HG02759 (cell line): ENCODE measurements around the gene MAP3K14.
"Not testable (repeated sequence)": the region's sequence is repeated elsewhere in the genome, so short reads cannot be mapped to it uniquely, and the experiment has no call there.

Source experiments
- ATAC-seq: cut with Tn5 transposase; IDR thresholded peaks from one replicate; pipeline ENCODE4 v1.9.1; 2021; ENCODE audit warnings: mild to moderate bottlenecking, moderate library complexity; ENCODE audit not compliant: unreplicated experiment

MAP3K14 gene

DNA sequence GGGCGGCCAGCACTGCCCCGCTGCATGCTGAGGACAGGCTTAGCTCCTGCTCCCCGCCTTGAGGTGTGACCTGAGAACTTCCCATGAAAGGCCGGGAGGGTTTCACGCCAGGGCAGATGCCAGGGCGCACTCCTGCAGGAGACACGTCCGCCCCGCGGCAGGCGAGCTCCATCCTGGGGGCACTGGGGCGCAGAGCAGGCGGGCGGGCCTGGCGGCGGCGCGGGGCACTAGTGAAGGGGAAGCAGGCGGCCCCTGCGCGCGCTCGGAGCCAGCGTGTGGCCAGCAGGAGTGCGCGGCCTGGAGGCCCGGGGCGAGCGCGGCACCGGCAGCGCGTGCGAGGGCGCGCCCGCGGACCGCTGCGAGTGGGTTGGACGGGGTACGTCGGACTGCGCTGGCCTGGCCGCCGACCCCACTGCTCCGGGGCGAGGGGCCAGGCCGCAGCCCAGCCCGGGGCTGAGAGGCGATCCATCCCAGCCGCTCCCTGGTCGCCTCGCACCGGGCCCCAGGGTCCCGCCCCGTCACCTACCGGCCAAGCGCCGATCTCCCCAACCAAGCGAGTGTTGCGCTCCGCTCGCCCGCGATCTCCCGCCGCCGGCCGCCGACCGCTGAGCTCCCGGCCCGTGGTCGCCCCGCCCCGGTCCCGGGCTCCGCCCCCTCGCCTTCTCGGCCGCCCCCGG lies at the start of gene MAP3K14:
MAP3K14 (minus strand) TSS at position 587 of the 677 bp plus-strand sequence. CDS start 26,275 bp downstream, outside the sequence.
- peak; percentile 20 for ATAC-seq

DNA sequence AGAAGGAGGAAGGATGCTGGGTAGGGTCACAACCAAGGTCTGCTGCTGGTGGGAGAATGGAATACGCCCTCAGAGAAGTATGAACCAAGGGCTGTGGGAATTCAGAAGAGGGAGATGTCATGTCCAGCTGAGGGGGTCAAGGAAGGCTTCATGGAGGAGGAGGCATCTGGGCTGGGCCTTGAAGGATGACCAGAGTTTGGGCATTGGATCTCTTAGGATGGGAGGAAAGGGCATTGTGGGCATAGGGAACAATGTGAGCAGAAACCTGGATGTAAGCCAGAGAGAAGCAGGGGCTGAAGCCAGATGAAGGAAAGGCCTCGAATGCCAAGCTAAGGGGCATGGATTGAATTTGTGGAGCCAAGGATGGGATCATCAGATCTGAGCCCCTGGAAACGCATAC lies 49.2 kb upstream of the MAP3K14 start:
- no peak for ATAC-seq

DNA sequence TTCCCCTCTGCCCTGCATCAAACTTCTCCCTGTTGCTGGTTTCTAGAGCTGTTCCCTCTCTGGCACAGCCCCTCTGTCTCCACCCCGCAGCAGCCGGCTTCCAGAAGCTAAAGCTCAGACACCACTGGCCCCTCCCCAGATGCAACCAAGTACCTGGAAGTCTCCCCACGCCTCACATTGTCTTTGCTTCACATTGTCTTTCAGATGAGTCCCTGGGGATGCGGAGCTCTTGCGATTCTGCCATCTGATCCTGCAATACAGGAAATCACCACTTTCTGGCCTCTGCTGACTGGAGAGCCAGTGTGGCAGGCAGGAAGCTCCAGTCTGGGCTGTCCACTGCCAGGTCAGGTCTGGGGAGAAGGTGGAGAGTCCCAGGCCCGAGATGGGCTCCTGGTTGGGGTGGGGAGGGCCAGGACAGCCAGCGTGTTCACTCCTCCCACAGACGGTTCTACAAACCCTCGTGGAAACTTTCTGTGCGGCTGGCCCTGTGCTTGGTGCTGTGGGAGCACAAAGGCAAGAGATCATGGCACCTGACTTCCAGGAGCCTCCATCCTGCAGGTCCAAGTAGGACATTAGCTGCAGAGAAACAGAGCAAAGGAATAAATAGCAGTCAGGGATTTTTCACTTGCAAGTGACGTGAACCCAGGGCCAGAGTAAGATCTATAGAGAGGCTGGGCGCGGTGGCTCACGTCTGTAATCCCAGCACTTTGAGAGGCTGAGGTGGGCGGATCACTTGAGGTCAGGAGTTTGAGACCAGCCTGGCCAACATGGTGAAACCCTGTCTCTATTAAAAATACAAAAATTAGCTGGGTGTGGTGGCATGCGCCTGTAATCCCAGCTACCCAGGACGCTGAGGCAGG lies 47.9 kb upstream of the MAP3K14 start:
- ATAC-seq, result no peak

DNA sequence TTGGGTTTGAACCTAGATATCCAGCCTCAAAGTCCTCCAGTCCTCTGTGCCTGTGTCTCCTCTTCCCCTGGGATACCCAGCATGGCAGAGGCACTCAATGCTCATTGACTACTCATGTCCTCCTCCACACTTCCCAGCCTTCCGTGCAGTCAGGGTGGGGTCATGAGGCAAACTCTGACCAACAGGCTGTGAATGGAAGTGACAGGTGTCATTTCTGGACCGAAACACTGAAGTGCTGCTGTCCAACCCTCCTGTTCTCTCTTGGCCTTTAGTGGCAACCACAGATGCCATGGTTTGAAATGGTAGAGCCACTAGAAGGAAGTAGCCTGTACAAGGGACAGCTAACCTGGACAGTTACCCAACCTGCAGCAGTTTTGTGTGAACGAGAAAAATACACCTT lies 46.7 kb upstream of the MAP3K14 start:
- no peak for ATAC-seq

DNA sequence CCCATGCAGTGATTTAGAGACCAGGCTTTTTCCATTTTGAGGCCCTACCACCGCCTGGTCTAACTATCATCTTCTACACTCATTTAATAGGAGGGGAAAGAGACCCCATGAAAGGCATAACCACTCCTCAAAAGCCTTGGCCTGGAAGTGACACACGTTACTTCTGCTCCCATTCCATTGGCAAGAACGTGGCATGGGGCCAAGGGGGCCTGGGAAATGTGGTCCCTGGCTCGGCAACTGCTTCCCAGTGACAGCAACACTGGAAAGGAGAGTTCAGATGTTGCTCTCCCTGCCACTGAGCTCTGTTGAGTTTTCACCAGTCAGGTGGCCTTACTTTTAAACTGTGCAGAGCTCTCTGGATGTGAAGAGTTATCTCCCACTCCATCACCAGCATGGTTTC lies 45.2 kb upstream of the MAP3K14 start:
- no peak for ATAC-seq

DNA sequence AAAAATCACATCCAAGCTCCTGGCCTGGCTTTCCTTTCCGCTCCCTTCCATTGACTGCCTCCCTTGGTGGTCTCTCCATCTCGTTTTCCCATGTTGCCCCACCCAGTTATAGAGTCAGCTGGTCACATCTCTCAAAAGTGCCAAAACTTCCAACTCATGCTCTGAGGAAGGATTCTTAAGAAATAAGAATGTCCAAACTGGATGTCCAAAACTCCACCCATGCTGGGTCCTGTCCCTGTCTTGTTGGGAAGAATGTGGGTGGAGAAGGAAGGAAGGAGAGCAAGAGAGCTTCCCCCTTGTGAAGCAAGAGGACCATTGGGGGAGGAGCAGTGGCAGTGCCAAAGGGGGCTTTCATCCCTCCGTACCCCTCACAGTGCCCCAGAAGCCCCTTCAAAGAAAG lies 44.6 kb upstream of the MAP3K14 start:
- ATAC-seq, result no peak

DNA sequence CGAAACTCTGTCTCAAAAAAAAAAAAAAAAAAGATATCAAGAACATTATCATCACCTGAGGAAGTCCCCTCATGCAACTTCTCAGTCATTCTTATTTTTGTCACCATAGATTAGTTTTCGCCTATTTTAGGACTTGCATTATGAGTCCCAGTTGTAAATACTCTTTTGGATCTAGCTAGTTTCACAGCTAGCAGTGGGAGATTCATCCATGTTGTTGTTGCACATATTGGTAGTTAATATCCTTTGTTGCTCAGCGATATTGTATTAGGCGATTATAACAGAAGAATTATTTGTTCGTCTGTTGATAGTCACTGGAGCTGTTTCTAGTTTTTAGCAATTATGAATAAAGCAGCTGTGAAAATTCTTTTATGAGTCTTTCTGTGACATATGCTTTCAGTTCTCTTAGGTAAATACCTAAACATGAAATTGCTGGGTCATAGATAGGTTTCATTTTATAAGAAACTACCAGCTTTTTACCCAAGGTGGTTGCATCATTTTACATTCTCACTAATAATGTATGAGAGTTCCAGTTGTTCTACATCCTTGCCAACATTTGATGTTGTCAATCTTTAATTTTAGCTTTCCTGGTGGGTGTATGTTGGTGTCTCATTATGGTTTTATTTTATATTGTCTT lies 40.7 kb upstream of the MAP3K14 start:
- no peak for ATAC-seq

DNA sequence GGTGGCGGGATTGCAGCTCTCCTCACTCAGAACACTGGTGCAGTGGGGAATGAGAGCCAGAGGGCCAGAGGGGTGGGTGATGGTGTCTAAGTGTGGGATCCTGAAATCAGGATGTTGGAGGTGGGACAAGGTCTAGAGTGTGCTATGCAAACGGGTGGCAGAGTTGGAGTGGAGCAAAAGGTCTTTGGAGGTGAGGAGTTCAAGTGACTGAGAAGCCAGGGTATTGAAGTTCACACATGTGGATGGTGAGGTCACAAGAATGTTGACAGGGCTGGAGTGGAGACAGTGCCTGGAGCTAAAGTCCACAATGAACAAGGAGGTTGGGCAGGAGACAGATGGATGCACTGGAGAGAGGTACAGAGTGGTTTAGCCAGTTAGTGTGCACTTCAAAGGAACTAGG lies 38.3 kb upstream of the MAP3K14 start:
- no peak for ATAC-seq

DNA sequence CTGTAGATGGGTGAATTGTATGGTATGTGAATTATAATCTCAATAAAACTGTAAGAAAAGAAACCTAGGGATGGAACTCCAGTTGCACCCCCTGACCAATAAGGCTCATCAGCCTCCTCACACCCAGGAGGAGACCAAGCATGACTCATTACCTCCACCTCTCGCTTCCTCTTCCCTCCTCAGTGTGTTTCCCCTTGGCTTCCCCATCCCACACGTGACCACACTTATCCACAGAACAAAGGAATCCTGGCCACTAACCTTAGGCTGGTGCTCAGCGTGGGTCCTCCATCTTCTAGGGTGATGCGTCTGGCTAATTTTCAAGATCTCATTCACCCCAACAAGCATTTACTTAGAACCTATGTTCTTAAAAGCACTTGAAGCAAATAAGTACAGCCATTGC lies 36.2 kb upstream of the MAP3K14 start:
- ATAC-seq, result no peak

DNA sequence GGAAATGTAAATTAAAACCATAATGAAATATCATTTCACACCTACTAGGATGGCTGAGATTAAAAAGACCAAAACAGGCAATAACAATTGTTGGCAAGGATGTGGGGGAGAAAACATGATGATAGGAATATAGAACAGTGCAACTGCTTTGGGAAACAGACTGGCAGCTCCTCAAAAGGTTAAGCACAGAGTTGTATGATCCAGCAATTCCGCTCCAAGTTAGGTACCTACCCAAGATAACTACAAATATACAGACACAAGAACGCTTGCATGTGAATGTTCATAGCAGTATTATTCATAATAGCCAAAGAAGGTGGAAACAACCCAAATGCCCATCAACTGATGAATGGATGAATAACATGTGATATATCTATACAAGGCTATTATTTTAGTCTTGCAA lies 35.0 kb upstream of the MAP3K14 start:
- no peak for ATAC-seq

DNA sequence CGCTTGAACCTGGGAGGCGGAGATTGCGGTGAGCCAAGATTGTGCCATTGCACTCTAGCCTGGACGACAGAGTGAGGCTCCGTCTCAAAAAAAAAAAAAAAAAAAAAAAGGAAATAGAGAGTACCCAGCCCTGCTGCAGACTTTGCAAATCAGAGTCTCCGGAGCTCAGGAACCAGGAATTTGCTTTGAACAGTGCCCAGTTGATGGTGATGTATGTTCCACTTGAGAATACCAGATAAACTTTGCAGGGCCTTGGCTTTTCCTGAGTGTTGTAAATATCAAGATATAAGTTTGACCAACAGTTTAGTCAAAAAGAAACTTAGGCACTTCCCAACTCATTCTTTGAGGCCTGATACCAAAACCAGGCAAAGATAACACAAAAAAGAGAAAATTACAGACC lies 30.6 kb upstream of the MAP3K14 start:
- ATAC-seq, result no peak

DNA sequence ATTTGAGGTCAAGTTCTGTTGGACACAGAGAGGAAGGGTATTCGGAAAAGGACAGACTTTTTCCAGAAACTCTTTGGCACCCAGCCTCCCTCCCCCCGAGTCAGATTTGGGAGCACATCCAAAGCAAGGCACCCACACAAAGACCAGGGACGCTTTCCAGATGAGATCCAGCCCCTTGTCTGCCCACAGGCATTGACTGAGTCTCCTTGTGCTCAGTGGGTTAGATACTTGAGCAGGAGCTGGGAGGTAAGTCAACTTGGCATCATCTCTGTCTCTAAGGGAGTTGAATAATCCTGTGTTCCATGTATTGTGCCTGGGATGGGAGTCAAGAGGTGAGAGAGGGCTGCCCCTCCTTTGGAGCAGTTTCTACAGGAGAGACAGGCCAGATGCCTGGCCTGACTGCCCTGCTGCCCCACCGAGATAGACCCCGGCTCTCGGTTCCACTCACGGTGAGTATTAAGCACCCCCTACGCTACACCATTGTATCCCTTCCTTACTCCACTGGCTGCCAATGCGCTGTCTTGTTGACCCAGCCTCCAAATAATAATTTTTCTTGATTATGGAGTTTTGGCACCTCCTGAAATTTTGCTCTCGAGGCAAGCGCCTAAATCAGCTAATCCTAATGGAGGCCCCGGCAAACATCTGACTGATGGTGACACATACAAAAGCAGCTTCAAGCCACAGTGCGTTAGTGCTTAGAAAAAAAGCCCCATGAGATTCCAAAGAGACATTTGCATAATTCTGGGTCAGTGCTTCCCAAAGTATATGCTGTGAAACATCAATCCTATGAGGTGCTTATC lies 29.6 kb upstream of the MAP3K14 start:
- no peak for ATAC-seq

DNA sequence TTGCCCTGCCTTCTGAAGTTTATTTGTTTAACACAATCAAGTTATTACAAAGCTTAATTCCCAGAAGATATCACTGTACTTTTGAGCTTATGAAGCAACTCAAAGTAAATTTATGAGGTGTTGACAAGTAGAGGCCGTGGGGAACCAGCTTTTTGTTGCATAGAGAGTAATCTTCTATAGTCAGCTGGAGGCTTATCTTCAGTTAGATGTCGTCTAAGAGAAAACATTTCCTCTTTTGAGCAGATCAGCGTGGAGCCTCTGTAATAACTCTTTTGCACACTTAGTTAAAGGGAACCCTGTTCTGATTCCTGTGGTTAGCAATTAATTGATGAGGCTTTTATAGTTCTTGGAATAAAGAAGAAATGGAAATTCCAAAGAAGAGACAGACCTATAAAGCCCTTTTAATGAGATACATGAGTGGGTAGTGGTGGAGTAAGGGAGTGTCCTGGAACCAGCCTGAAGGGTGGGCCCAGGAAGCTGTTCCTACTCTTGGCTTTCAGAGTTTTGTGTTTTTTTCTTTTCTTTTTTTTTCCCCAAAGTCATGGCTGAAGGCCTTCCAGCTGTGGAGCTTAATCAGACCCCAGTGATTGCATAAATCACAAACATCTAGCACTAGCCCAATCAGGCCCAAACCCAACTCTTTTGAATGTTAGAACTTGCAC lies 28.9 kb upstream of the MAP3K14 start:
- no peak for ATAC-seq

DNA sequence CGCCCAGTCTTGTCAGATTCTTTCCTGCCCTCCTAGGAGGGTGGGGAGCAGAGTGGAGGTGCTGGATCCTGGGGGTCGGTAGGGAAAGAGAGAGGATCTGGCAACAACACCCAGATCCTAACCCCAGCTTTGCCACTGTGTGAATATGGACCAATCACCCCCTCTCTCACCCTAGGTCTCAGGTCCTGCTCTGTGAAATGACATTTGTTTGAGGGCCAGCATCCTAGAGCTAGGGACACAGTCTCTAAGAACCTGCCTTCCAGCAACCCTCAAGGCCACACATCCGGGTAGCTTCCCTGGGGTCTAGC lies 28.4 kb upstream of the MAP3K14 start:
- ATAC-seq, result no peak

DNA sequence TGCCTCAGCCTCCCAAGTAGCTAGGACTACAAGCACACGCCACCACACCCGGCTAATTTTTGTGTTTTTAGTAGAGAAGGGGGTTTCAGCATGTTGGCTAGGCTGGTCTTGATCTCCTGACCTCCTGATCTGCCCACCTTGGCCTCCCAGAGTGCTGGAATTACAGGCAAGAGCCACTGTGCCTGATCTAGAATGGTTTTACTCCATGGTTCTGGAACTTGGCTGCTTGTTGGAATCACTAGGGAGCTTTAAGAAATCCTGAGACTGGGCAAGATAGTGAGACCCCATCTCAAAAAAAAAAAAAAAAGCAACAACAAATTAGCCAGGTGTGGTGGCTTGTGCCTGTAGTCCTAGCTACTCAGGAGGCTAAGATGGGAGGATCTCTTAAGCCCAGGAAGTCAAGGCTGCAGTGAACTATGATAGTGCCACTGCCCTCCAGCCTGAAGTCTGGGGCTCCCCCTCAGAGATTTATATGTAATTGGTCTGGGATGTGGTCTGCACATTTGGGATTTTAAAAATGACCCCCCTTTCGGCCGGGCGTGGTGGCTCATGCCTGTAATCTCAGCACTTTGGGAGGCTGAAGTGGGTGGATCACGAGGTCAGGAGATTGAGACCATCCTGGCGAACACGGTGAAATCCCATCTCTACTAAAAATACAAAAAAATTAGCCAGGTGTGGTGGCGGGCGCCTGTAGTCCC lies 27.3 kb upstream of the MAP3K14 start:
- not testable (repeated sequence) for ATAC-seq

DNA sequence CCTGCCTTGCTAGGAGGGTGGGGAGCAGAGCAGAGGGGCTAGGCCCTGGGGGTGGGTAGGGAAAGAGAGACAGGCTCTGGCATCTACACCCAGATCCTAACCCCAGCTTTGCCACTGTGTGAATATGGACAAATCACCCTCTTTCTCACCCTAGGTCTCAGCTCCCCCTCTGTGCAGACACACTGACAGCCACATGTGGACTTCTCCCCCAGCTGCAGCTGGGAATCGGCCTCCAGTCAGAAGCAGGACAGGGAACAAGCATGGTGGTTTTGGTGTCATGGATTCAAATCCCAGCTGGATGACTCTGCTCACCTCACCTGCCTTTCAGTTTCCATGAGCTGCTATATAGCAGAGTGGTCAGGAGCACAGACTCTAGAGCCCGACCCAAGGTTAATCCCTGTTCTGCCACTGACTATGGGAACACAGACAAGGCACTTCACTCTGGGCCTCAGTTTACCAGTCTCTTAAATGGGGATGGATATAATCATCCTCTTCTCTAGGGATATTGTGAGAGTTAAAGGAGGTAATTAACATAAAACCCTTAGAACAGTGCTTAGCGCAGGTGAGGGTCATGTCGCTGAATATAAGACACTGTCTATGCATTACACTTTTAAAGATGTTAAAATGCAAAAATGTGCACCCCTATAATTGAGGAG lies 26.2 kb upstream of the MAP3K14 start:
- ATAC-seq, result no peak

DNA sequence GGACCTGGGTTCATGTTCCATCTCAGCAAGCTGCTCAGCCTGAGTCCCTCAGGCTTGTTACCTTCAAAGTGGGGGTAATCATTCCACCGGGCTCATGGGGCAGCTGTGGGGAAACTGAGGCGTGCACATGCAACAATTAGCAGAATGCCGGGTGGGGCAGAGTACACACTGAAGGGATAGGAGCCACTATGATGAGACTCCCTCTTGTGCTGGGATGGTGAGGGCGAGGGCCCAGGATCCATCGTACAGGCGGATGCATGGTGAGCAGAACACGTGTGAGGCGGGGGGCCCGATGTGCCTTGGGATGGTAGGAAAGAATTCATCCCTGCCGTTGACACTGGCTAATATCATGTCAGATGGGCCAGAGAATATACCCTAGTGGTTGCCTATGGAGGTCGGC lies 25.5 kb upstream of the MAP3K14 start:
- no peak for ATAC-seq

DNA sequence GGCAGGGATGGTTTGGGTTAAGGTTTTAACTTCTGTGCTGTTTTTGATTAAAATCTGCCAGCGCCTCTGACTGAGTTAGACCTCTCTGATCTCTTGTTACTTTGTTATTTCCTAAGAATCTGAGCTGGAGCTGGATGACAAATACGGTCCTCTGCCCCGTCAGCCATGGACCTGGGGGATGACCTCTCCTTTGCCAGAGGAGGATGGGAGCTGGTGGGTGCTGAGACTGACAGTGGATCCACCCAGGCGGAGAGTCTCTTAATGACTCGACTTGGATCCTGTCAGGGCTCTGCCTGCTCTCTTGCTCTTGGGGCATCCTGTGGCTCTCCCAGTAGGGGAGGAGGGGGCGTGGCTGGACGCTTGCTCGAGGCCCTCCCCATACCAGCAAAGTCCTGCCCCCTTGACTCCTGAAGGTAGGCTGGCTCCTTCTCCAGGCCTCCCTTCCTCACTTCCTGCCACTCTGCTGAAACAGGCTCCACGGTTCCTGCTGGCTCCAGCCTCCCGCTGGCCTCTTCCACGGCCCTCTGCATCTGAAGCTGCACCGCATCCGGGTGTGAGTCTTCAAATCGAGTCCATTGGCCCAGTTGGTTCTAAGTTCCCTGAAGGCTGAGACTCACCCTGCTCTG lies 24.8 kb upstream of the MAP3K14 start:
- ATAC-seq, result no peak
